PC-3 (cell line): ENCODE data around the gene STXBP4. TPM values are rescaled to one million over a fixed set of nuclear protein-coding genes. Genes with fewer than 3 reads are reported as not detected.

Experiments
- ATAC-seq: fragments of 200-7000 bp; cut with Tn5 transposase; 2 replicates; pipeline ENCODE4 v1.9.1; 2020; ENCODE audit warnings: mild to moderate bottlenecking, moderate library complexity
- BruUV-seq: library from RNA; stranded (reverse); fragments of 400-500 nt; replicated peaks from 2 replicates; lab custom pipeline; 2021; lab: Mats Ljungman, UMichigan
- CTCF ChIA-PET: fragments of 300-600 bp; sonication (Branson Sonifier 250); formaldehyde crosslinking; loops from one replicate; lab custom pipeline; 2022; ENCODE audit warnings: antibody characterized with exemption; lab: Charles Lee
- POLR2A ChIA-PET: fragments of 300-600 bp; sonication (Branson Sonifier 250); formaldehyde crosslinking; loops from one replicate; lab custom pipeline; 2022; ENCODE audit warnings: antibody characterized with exemption; ENCODE audit not compliant: unreplicated experiment; lab: Charles Lee
- DNase-seq: peaks from one replicate; pipeline ENCODE4 v3.0.0-alpha.2; 2015
- H2AFZ ChIP-seq: fragments of 300-600 bp; sonication (generic); 2 replicates; pipeline ENCODE4 v1.6.0; 2016; ENCODE audit warnings: antibody characterized with exemption, low read length
- H3F3A ChIP-seq: fragments of 300-600 bp; sonication (generic); one replicate; pipeline ENCODE4 v1.6.0; 2017; ENCODE audit warnings: antibody characterized with exemption, low read length, control low read depth, mild to moderate bottlenecking; ENCODE audit not compliant: unreplicated experiment
- H3K27ac ChIP-seq: fragments of 300-600 bp; sonication (generic); 2 replicates; pipeline ENCODE4 v1.5.1; 2016; ENCODE audit warnings: mild to moderate bottlenecking, low read length
- H3K27me3 ChIP-seq: fragments of 300-600 bp; sonication (generic); 2 replicates; pipeline ENCODE4 v1.6.1; 2016; ENCODE audit warnings: low read length, mixed read lengths
- H3K36me3 ChIP-seq: fragments of 300-600 bp; sonication (generic); 2 replicates; pipeline ENCODE4 v1.6.1; 2016; ENCODE audit warnings: low read depth, mixed run types, low read length, mixed read lengths
- H3K4me1 ChIP-seq: fragments of 300-600 bp; sonication (generic); 2 replicates; pipeline ENCODE4 v1.5.1; 2016; ENCODE audit warnings: low read length; ENCODE audit not compliant: insufficient read depth
- H3K4me2 ChIP-seq: fragments of 300-600 bp; sonication (generic); 2 replicates; pipeline ENCODE4 v1.6.0; 2016; ENCODE audit warnings: low read length
- H3K4me3 ChIP-seq: fragments of 300-600 bp; sonication (generic); 2 replicates; pipeline ENCODE4 v1.5.1; 2016; ENCODE audit warnings: mild to moderate bottlenecking, low read length, mixed read lengths
- H3K79me2 ChIP-seq: fragments of 300-600 bp; sonication (generic); 2 replicates; pipeline ENCODE4 v1.6.1; 2017; ENCODE audit warnings: low read length, mixed read lengths
- H3K9ac ChIP-seq: fragments of 300-600 bp; sonication (generic); 2 replicates; pipeline ENCODE4 v1.6.0; 2016; ENCODE audit warnings: mild to moderate bottlenecking, low read length
- H3K9me2 ChIP-seq: fragments of 300-600 bp; sonication (generic); replicated peaks from 2 replicates; pipeline ENCODE4 v1.6.1; 2016; ENCODE audit warnings: mixed run types, low read length, mixed read lengths
- H3K9me3 ChIP-seq: fragments of 300-600 bp; sonication (generic); 2 replicates; pipeline ENCODE4 v1.6.1; 2016; ENCODE audit warnings: low read length, mixed read lengths
- H4K20me1 ChIP-seq: fragments of 300-600 bp; sonication (generic); 2 replicates; pipeline ENCODE4 v1.6.1; 2016; ENCODE audit warnings: low read length, mixed read lengths
- CTCF ChIP-seq: fragments of 300-600 bp; sonication (generic); conservative IDR thresholded peaks from 2 replicates; pipeline ENCODE4 v1.5.1; 2017; ENCODE audit warnings: antibody characterized with exemption, low read depth, mild to moderate bottlenecking, low read length
- EZH2 ChIP-seq: fragments of 300-600 bp; sonication (generic); IDR thresholded peaks from one replicate; pipeline ENCODE4 v1.6.1; 2017; ENCODE audit warnings: antibody characterized with exemption, mild to moderate bottlenecking, low read length; ENCODE audit not compliant: unreplicated experiment
- EZH2phosphoT487 ChIP-seq: fragments of 300-600 bp; sonication (generic); IDR thresholded peaks from 2 replicates; pipeline ENCODE4 v1.6.1; 2018; ENCODE audit warnings: mild to moderate bottlenecking, antibody characterized with exemption, low read length, borderline replicate concordance
- intact Hi-C: fragments of 100-400 bp; cut with micrococcal nuclease; formaldehyde crosslinking; loops from 2 replicates; pipeline ENCODE4 v1.9.0; 2023
- total RNA-seq: library from RNA; depleted of rRNA; stranded (reverse); fragments of >200 nt; gene quantifications from 2 replicates; pipeline ENCODE4 v1.2.3, GENCODE V29; 2014

Gene STXBP4
- total RNA-seq, 1 experiment from 2014 or later: 6.2 TPM

- no peak for ATAC-seq
- no peaks in the 10 kb centered on the region for H3K9me2 ChIP-seq
- peaks cover 16% of the 10 kb centered on the region for H3K4me1 ChIP-seq
- H4K20me1 ChIP-seq: no peaks in the 10 kb centered on the region
- no peak overlapping the region for H3K4me2 ChIP-seq
- POLR2A ChIA-PET: no interaction called here
- TF ChIP-seq EZH2: no peak
- TF ChIP-seq EZH2phosphoT487: no peak
- TF ChIP-seq CTCF: no peak
- H2AFZ ChIP-seq: no peak overlapping the region
- H3F3A ChIP-seq: peaks cover 4% of the 10 kb centered on the region
- H3K27ac ChIP-seq: no peak overlapping the region
- no peaks in the 10 kb centered on the region for H3K79me2 ChIP-seq
- intact Hi-C loops: loop anchor here (1.0 to 5.0 kb wide), 2 partner anchors 242 to 463 kb away; no protein-coding TSS in a partner anchor
- H3K9me3 ChIP-seq: no peaks in the 10 kb centered on the region
- H3K4me3 ChIP-seq: no peak overlapping the region
- BruUV-seq: no TSS peak
- H3K9ac ChIP-seq: no peak overlapping the region
- no peaks in the 10 kb centered on the region for H3K36me3 ChIP-seq
- no peaks in the 10 kb centered on the region for H3K27me3 ChIP-seq
- no peak for DNase-seq
- CTCF ChIA-PET: no interaction called here
These were observed 85.9 kb downstream of the STXBP4 start for GRCh38 chr17:55054429-55054828.

- ChIA-PET POLR2A (no interaction called here), CTCF (interaction anchor here (1.3 kb wide), 1 partner anchor 240 kb away, joined by 4 read pairs; no protein-coding TSS in a partner anchor)
- Histone ChIP-seq H2AFZ (no peak overlapping the region), H3K9ac (peak overlapping the region; percentile 58), H3F3A (peaks cover 4% of the 10 kb centered on the region), H3K9me2 (no peaks in the 10 kb centered on the region), H3K27me3 (no peaks in the 10 kb centered on the region), H3K36me3 (no peaks in the 10 kb centered on the region), H3K4me2 (peak overlapping the region; percentile 67), H3K4me1 (peaks cover 16% of the 10 kb centered on the region), H3K79me2 (no peaks in the 10 kb centered on the region), H3K4me3 (no peak overlapping the region), H3K9me3 (no peaks in the 10 kb centered on the region), H3K27ac (peak overlapping the region; percentile 78), H4K20me1 (no peaks in the 10 kb centered on the region)
- BruUV-seq: TSS peak; percentile 22
- no peak for TF ChIP-seq EZH2
- no peak for TF ChIP-seq CTCF
- no peak for TF ChIP-seq EZH2phosphoT487
- peak; percentile 91 for DNase-seq
- intact Hi-C loops: loop anchor here (2.0 kb wide), 3 partner anchors 34 to 182 kb away; no protein-coding TSS in a partner anchor
- peak; percentile 86 for ATAC-seq
These were observed 88.0 kb downstream of the STXBP4 start for GRCh38 chr17:55056526-55056925.

- intact Hi-C loops: loop anchor here (1.0 to 2.0 kb wide), 4 partner anchors 34 to 182 kb away; no protein-coding TSS in a partner anchor
- Histone ChIP-seq H2AFZ (no peak overlapping the region), H3K9ac (peak overlapping the region; percentile 58), H3K36me3 (no peaks in the 10 kb centered on the region), H3K4me1 (peaks cover 16% of the 10 kb centered on the region), H3K79me2 (no peaks in the 10 kb centered on the region), H3K9me2 (no peaks in the 10 kb centered on the region), H3K4me2 (peak overlapping the region; percentile 67), H3K27me3 (no peaks in the 10 kb centered on the region), H4K20me1 (no peaks in the 10 kb centered on the region), H3F3A (peaks cover 4% of the 10 kb centered on the region), H3K4me3 (no peak overlapping the region), H3K27ac (peak overlapping the region; percentile 78), H3K9me3 (no peaks in the 10 kb centered on the region)
- peak; percentile 59 for DNase-seq
- no TSS peak for BruUV-seq
- no peak for TF ChIP-seq CTCF
- no peak for TF ChIP-seq EZH2phosphoT487
- TF ChIP-seq EZH2: no peak
- ChIA-PET POLR2A (no interaction called here), CTCF (interaction anchor here (1.3 kb wide), 1 partner anchor 239 kb away, joined by 4 read pairs; no protein-coding TSS in a partner anchor)
- ATAC-seq: peak; percentile 82
These were observed 88.6 kb downstream of the STXBP4 start for GRCh38 chr17:55057184-55057583.
